Measurements from ENCODE around the gene PLEKHA6.

- TF ChIP-seq CTCF (IDR thresholded peaks at IDR 0.05) (no peak), EP300 (IDR thresholded peaks at IDR 0.05) (no peak), POLR2A (IDR thresholded peaks at IDR 0.05) (no peak)
These were observed 64.1 kb downstream of the PLEKHA6 start for GRCh38 chr1:204295671-204296070.
